ENCODE data around the gene SLC9C1.
"Not testable (repeated sequence)": the region's sequence is repeated elsewhere in the genome, so short reads cannot be mapped to it uniquely, and the experiment has no call there.

The SLC9C1 gene

DNA sequence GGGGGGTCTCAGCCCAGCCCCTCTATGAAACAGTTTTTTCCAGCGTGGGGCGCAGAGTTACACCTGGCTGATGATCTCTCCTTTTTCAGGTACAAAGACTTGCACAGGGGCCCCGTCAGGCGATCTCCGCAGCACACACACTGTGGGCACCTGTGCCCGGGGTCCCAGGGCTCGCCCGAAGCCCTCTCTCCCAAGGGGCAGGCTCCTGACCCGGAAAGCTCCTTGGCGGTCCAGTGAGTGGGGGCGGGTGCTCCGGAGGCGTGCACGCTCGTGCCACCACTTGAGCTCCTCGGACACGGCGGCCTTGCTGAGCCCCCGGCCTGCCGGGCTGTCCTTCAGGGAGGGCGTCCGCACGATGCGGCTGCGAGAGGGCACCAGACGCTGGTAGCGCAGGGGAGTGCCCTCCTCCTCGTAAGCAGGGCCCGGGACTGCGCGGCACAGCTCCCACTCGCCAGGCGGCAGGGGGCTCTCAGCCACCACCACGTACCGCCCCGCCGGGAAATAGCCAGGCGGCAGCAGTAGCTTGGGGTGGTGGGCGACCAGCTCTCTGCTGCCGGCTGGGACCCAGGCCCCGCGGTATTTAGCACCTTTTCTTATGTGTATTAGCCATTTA is 108.5 kb downstream of the SLC9C1 start:
- not testable (repeated sequence) for FAIRE-seq

DNA sequence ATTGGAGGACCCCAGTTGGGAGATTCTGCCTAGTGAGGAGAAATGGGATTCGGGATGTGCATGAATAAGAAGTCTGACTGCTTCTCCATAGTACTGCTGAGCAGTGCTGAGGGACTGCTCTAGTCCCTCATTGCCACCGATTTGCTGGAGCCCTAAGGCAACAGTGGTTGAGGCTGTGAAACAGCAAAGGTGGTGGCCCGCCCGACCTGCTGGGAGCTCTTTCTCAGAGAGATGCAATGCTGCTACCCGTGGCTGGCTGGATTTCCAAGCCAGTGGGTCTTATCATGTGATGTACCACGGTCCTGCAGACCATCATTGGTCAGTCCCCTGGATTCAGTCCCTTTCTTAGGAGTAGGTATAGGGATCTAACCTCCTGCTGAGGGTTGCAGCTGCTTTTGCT is 118.4 kb downstream of the SLC9C1 start:
- no peak for FAIRE-seq

DNA sequence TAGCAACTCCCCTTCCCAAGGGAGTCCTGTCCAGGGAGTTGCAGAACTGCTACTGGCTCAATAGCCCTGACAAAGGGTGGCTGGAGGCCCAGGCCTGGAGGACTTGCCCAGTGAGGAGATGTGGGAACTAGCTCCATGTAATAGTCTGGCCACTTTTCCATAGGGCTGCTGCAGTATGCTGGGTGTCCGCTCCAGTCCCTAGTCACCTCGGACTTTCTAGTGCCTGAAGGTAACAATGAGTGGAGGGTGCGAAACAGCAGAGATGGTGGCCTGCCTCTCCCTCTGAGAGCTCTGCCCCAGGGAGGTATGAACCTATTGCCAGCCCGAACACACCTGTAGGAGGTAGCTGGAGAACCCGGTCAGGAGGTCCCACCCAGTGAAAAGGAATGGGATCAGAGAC is 119.0 kb downstream of the SLC9C1 start:
- FAIRE-seq, result no peak

DNA sequence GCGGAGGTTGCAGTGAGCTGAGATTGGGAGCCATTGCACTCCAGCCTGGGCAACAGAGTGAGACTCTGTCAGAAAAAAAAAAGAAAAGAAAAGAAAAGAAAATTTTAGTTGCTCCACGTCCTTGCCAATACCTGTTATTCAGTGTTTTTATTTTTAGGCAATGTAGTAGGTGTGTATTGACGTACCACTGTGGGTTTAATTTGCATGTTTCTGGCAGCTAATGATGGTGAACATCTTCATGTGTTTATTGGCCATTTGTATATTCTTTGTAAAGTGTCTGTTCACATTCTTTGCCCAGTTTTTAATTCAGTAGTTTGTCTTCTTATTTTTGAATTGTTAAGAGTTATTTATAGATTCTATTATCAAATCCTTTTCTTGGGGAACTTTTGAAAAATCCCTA is 122.9 kb downstream of the SLC9C1 start:
- no peak for FAIRE-seq

DNA sequence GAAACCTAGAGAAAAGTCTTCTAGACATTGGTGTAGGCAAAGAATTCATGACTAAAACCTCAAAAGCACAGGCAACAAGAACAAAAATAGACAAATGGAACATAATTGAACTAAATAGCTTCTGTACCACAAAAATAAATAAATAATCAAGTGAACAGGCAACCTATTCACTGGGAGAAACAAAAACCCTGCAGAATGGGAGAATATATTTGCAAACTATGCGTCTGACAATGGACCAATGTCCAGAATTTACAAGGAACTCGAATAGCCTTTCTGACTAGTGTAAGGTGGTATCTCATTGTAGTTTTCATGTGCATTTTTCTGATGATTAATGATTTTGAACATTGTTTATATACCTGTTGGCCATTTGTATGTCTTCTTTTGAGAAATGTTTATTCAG is 124.0 kb downstream of the SLC9C1 start:
- no peak for FAIRE-seq

DNA sequence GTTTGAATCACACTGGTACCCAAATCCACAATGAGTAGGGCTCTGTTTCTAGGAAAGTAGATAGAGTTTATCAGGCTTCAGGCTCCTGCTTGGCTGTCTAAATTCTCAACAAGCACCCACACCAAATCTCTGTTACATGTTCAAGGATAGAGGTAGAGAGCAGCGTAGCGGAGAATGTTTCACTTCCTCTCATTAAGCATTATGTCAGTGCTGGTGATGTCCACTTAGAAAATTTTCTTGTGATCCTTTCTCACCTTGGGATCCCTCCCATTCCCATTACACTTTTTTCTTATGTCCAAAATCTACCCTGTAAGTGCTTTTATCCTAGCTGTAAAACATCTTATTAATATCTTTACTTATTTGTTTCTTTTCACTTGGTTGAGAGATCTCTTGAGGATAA is 126.3 kb downstream of the SLC9C1 start:
- FAIRE-seq, result no peak

DNA sequence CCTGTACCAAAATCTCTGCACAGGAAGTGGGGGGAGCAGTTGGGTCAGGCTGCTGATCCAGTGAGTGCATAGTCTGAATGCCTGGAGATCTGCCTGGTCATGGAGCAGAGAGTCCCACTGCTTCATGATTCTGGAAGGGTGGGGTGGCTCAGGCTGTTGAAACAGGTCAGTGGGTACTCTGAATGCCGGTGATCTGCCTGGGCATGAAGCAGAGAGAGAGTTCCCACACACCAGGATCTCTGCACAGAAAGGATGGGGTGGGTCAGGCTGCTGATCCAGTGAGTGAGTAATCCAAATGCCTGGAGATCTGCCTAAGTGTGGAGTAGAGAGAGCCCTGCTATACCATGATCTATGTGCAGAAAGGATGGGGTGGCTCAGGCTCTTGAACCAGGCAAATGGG is 144.9 kb downstream of the SLC9C1 start:
- no peak for FAIRE-seq

DNA sequence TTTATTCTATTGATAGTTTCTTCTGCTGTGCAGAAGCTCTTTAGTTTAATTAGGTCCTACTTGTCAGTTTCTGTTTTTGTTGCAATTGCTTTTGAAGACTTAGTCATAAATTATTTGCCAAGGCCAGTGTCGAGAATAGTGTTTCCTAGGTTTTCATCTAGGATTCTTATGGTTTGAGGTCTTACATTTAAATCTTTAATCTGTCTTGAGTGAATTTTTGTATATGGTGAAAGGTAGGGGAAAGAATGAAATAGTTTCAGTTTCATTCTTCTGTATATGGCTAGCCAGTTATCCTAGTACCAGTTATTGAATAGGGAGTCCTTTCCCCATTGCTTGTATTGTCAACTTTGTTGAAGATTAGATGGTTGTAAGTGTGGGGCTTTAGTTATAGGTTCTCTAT is 150.3 kb downstream of the SLC9C1 start:
- FAIRE-seq, result no peak

DNA sequence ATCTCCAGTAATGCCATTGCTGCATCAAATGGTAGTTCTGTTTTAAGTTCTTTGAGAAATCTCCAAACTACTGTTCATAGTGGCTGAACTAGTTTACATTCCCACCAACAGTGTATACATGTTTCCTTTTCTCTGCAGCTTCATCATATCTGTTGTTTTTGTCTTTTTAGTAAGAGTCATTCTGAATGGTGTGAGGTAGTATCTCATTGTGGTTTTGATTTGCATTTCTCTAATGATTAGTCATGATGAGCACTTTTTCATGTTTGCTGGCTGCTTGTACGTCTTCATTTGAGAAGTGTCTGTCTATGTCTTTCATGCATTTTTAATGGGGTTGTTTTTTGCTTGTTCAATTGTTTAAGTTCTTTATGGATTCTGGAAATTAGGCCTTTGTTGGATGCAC is 150.8 kb downstream of the SLC9C1 start:
- FAIRE-seq, result no peak

DNA sequence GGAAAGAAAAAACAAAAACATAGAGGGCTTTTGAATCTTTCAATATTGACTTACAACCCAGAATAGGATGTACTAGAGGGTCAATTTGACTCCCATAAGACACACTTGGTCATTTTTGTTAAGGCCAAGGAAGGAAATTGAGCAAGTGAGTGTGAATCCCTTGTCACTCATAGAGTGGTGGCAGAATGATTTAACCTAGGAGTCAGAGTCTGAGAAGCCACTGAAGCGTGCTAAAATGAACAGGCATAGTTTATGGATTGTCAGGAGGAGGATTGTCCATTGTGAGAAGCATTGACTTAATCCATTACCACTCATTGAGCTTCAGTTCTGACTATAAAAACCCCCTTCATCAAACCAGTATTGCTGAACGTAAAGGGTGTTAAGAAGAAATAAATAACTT is 152.7 kb downstream of the SLC9C1 start:
- FAIRE-seq, result no peak

DNA sequence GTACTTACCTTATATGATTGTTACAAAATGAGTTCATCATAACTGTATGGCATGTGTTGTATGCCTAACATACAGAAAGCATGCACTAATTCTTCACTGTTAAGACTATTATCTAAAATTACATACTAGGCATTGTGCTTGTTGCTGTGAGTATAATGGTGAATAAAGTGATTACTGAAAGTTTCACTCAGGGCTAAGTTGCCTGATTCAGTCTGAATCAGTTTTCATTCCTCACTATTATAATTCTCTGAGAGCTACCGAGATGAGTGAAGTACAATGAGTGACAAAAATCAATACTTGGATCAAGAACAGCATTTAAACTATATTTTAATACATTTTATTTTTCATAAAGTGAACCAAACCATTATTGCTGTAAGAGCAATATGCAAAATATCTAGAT is 153.4 kb downstream of the SLC9C1 start:
- no peak for FAIRE-seq

DNA sequence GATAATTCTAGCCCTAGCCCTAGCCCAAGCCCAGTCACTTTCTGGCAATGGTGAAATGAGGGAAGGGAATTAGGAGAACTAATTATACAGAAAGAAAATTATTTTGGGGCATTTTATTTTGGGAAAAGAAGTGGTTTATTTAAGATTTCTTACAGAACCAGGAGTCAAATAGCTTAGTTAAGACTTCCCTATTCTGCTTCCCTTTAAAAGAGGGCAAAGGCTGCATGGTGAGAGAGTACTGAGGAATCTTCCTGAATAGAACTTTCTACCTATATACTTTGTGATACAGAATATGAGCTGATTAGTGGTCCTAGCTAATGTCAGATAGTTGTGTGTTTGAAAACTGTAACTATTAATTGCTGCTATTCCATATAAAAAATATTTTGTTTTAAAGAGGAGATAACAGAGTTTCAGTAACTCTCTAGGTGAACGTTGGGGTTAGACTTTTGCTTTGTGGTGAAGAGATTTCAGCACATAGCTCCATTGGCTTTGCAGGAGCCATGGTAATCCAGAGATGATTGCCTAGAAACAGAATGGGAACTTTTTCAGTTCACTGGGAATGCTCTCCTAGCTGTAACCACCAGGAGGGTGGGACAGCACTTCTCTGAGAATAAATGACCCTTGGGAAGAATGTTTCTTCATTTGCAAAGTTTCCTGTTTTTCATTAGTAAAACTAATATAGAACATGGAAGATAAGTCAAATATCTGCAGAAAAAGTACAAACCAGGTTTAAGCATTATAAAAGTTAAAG is 155.6 kb downstream of the SLC9C1 start:
- no peak for FAIRE-seq

DNA sequence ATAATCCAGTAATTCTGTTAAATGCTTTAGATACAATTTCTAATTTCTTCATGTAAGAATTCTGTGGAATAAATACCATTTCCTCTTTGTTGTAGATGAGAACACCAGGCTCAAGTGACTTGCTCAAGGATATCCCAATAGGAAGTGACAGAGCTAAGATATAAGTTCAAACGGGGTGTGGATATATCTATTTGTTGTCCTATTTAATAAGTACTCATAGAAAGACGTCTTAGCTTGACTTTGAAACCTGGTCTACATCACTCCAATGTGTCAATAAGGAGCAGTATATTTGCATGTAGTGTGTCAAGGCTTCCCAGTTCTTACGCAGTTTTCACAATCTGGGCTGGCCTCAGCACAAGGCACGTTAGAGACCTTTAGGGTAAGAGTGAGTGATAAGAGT is 156.2 kb downstream of the SLC9C1 start:
- FAIRE-seq, result no peak

DNA sequence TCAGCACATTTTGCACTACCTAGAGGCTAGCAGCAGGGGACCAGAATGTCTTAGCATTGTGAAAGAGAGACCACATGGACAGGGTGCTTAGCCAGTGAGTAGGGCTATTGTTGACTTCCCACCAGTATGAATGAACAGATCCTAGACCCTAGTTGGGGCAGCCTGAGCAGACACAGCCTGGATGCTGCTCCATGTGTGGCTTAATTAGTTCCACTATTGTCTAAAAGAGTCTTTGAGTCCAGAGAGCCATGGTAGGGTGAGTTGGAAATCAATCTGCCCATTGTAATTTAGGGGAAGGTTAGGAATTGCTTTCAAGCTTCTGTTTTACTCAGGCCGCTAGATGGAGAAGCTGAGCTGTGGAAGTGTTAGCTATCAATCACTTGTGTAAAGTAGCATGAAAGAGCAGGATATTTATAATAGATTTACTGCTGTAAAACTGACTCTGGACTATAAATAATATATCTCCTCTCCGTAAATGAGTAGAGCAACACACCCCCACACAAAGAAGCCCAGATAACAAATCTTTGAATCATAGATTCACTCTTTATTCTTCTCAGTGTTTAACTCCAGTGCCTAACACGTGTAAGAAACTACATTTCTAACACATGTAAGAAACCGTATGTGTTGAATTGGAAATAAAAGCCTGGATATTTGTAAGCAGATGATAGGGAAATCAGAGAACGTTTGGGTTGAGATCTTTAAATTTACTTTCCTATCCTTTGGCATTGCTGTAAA is 156.9 kb downstream of the SLC9C1 start:
- FAIRE-seq, result no peak

DNA sequence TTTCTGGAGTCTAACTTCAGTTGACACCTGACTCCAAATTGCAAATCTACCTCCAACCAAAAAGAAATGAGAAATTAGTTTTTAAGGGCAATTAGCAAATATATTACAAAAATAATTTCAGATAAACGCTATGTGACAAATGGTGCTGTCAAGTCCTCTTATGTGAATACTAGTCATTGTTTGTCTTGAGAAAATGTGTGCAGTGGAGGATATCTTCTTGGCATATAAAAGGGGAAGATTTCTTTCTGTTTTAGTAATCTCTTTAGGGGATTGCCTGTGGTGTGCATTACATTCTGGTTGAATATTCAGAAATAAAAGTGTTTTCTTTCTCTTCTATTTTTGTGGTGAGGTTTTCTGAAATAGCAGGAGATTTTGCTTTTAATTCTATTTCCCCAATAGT is 158.0 kb downstream of the SLC9C1 start:
- no peak for FAIRE-seq

DNA sequence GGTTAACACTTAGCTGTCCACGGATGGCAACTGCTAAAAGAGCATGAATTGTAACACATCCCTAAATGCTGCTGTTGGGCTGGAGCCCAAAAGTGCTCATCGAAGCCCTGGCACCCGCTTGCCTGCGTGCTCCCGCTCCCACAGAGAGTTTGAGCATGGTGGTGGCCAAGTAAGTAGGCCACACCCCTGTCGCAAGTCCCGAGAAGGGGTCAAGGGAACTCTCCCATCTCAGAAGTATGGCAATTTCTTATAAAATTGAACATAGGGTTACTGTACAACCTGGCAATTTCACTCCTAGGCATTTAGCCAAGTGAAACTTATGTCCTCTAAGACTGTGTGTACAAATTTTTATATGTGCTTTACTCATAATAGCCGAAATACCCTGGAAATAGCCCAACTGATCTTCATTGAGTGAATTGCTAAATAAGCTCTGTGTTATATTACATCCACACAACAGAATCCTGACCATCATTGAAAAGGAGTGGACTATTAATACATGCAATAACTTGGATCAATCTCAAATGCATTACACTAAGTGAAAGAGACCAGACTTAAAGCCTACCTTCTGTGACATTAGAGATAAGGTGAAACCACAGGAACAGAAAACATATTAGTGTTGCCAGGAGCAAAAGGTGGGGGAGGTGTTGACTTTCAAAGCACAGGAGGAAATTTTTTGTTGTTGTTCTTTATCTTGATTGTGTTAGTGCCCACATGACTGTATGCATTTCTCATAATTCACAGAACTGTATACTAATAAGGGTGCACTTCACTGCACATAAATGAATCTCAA is 159.5 kb downstream of the SLC9C1 start:
- FAIRE-seq, result no peak

DNA sequence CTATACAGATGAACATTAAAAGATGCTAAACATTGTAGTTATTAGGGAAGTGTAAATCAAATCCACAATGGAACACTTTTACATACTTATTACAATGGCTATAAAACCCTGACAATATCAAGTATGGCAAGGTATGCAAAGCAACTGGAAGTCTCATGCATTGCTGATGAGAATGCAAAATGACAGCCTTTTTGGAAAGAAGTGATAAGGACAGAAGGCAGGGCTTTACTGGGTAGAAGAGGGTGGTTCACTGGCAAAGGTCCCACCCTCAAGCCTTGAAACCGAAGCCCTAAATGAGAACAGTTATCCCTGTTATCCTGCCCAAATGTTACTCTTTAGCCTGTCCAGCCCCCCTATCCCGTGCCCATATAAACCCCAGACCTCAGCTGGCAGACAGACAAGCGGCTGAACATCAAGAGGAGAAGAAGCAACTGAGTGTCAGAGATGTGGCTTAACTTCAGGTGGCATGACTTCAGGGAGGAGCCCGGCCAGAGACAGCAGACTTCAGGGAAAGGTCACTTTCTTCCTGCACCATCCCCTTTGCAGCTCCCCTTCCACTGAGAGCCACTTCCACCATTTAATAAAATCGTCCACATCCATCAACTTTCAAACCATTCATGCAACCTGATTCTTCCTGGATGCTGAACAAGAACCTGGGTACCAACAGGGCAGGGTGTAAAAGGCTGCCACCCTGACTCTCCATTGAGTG is 160.2 kb downstream of the SLC9C1 start:
- no peak for FAIRE-seq

DNA sequence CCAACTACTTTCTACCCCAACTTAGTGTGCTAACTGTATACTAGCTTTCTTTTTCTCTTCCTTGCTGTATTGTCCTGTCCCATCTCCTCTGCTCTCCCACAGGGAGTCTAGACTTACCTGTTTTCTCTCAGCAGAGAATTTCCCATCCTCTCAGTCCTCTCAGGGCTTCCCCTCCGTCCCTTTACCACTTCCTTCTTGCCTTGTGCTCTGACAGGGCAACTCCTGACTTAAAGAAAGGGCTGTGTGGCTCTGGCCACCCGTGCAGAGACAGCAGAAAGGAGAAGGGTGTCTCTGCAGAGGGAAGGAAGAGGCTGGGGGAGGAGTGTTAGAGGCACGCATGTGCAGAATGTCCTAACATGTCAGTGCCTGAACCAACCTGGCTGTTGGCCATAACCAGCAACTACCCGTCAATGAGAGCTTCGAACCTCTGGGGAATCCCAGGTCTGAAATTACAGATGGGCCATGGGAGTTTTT is 161.0 kb downstream of the SLC9C1 start, which contains the start of gene GCSAM:
TSS of gene GCSAM (minus strand) at position 274 of the 474 bp plus-strand sequence. CDS start at position 146, 128 bp downstream.
- FAIRE-seq, result no peak

DNA sequence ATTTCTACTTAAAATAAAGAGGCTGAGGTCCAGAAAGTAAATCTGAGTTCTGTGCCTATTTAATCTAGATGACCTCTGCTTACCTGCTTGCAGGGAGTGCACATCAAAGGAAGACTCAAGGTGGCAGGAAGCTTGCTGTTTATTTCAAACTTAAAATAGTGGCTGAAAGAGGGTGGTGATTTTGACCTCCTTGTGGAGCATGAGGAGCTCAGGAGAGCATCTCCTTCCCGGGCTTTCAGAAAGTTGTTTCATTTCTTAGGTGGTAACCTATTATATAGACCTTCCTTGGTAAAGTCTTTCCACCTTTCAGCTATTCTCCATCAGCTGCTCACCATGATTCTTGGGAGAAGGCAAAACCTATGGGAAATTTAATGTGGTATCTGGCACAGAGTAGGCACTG is 161.5 kb downstream of the SLC9C1 start:
- no peak for FAIRE-seq

DNA sequence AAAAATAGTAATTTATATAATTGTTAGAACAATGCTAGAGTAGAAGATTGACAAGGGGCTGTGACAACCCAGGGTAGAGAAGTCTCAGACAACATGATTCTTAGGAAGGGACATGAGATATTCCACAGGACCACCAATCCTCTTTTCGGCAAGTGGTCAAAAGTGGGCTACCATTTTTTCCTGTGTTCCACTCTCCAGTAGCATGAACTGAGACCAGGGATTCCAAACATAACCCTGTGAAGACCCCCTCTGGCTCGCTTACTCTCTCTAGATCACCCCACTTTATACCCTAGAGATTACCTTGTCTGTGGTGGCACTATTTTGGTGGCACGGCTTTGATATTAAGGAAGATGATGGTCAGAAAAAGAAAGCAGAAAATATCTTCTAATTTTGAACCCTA is 161.9 kb downstream of the SLC9C1 start:
- no peak for FAIRE-seq

DNA sequence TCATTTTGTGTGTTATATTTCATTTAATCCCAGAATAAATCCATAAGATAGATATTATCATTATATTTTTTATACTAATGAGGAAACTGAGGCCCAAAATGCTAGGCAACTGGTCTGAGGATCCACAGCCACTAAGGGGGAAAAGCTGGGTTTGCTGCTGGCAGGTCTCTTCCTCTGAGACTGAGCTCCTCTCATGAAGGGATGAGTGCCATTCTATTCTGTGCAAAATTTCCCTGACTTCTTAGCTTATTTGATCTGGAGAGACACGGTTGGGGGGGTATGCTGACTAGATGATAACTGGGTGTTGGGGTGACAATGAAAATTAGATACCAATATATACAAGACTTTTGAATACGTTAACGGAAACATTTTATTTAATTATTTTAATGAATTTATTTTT is 162.9 kb downstream of the SLC9C1 start:
- no peak for FAIRE-seq

DNA sequence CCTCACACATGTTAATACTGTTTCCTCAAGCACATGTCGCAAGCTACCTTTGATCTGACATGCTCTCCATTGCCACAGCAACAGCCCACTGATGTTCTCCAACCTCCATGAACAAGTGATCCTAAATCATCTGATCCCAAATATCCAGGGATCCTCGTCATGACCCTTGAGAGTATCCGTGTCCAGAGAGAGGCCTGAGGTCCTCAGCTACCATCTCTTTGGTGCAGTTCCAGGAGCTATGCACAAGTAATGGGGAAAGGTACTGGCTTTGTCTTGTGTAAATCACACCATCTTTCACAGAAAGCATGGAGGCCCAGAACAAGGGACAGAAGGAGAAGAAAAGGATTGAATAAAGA is 163.4 kb downstream of the SLC9C1 start:
- no peak for FAIRE-seq
